Keratinocyte (primary cell): ENCODE results near the gene ALDOB. TPM values are rescaled to one million over a fixed set of nuclear protein-coding genes. Genes with fewer than 3 reads are reported as not detected.

Experiments
- DNase-seq: peaks from one replicate; pipeline ENCODE4 v3.0.0-alpha.2; 2011; ENCODE audit warnings: low read depth, missing footprints, low spot score
- FAIRE-seq: peaks from 2 replicates; lab custom pipeline; 2011; peaks lifted over from hg19 to GRCh38; lab: Jason Lieb, UNC
- H2AFZ ChIP-seq: 2 replicates; pipeline ENCODE4 v1.6.0; 2012; ENCODE audit warnings: low read length, control low read depth, inconsistent platforms; ENCODE audit not compliant: control insufficient read depth
- H3K27ac ChIP-seq: 2 replicates; pipeline ENCODE4 v1.5.1; 2011; ENCODE audit warnings: low read length; ENCODE audit not compliant: control insufficient read depth, insufficient read depth
- H3K27me3 ChIP-seq: 3 replicates; pipeline ENCODE4 v1.6.0; 2011; ENCODE audit warnings: low read length; ENCODE audit not compliant: control insufficient read depth, insufficient read depth; ENCODE audit errors: extremely low read depth
- H3K36me3 ChIP-seq, 2 experiments: 2 replicates in 1 of 2; 3 replicates in 1 of 2; pipeline ENCODE4 v1.5.1; 2011; ENCODE audit warnings: low read length in 2 of 2, mild to moderate bottlenecking in 1 of 2; ENCODE audit not compliant: control insufficient read depth in 2 of 2, insufficient read depth in 2 of 2; ENCODE audit errors: extremely low read depth in 1 of 2
- H3K4me1 ChIP-seq: 3 replicates; pipeline ENCODE4 v1.5.1; 2011; ENCODE audit warnings: low read length; ENCODE audit not compliant: control insufficient read depth, insufficient read depth; ENCODE audit errors: extremely low read depth
- H3K4me2 ChIP-seq: 3 replicates; pipeline ENCODE4 v1.6.0; 2011; ENCODE audit warnings: low read depth, low read length; ENCODE audit not compliant: control insufficient read depth, insufficient read depth; ENCODE audit errors: extremely low read depth
- H3K4me3 ChIP-seq, 3 experiments: fragments of 200-600 bp in 1 of 3; sonication (generic) in 1 of 3; 2 replicates in 2 of 3; 3 replicates in 1 of 3; pipeline ENCODE4 v1.5.1; 2011 to 2016; ENCODE audit warnings: low read length in 3 of 3, mild to moderate bottlenecking in 3 of 3, control low read depth in 2 of 3, inconsistent platforms in 1 of 3, low read depth in 1 of 3, mixed read lengths in 1 of 3, mixed run types in 1 of 3, moderate library complexity in 1 of 3; ENCODE audit not compliant: control insufficient read depth in 2 of 3, insufficient read depth in 2 of 3; ENCODE audit errors: extremely low read depth in 1 of 3
- H3K79me2 ChIP-seq: 2 replicates; pipeline ENCODE4 v1.6.0; 2012; ENCODE audit warnings: low read length; ENCODE audit not compliant: control insufficient read depth, insufficient read depth
- H3K9ac ChIP-seq: 3 replicates; pipeline ENCODE4 v1.6.0; 2011; ENCODE audit warnings: low read length; ENCODE audit not compliant: control insufficient read depth, insufficient read depth; ENCODE audit errors: extremely low read depth
- H3K9me1 ChIP-seq: 3 replicates; pipeline ENCODE4 v1.6.0; 2011; ENCODE audit warnings: low read length; ENCODE audit not compliant: control insufficient read depth, insufficient read depth; ENCODE audit errors: extremely low read depth
- H3K9me3 ChIP-seq: 2 replicates; pipeline ENCODE4 v1.5.1; 2012; ENCODE audit warnings: low read depth, low read length; ENCODE audit not compliant: control insufficient read depth
- H4K20me1 ChIP-seq: 3 replicates; pipeline ENCODE4 v1.6.0; 2011; ENCODE audit warnings: low read length; ENCODE audit not compliant: control insufficient read depth, insufficient read depth; ENCODE audit errors: extremely low read depth
- EZH2 ChIP-seq: IDR thresholded peaks from one replicate; pipeline ENCODE4 v1.6.1; 2012; ENCODE audit warnings: inconsistent platforms, mild to moderate bottlenecking, low read length, moderate library complexity
- dilution Hi-C: fragments of 300-500 bp; cut with MboI; formaldehyde crosslinking; loops from one replicate; pipeline ENCODE4 v1.7.0; 2020; ENCODE audit warnings: low sequenced_read_pairs; ENCODE audit not compliant: extremely low pct_ligation_motif_present
- polyA plus RNA-seq, 5 experiments: library from polyadenylated mRNA; depleted of rRNA in 3 of 5; stranded (reverse) in 3 of 5; stranded (forward) in 1 of 5; unstranded in 1 of 5; fragments of >200 nt; gene quantifications; 1 replicate in 1 of 5; 2 replicates in 3 of 5; 3 replicates in 1 of 5; pipeline versions ENCODE4 v1.2.1 to v1.2.3, GENCODE V29; 2011 to 2012; ENCODE audit warnings: missing spikeins in 2 of 5, low read depth in 1 of 5, low replicate concordance in 1 of 5
- TF ChIP-seq, protein P1 (sequence below), 3 experiments: IDR thresholded peaks in 1 of 3; conservative IDR thresholded peaks in 1 of 3; optimal IDR thresholded peaks in 1 of 3; 2 replicates in 2 of 3; 3 replicates in 1 of 3; pipeline versions ENCODE3 to v1.5.1; 2011; ENCODE audit warnings: low read length in 3 of 3, mild to moderate bottlenecking in 3 of 3, moderate library complexity in 2 of 3, control low read depth in 1 of 3, inconsistent platforms in 1 of 3; ENCODE audit not compliant: insufficient read depth in 2 of 3; ENCODE audit errors: extremely low read depth in 1 of 3

The ALDOB gene
- polyA plus RNA-seq, 1 donor (not counting 4 experiments of a cell fraction or from before 2014, with no cell fraction given) = not detected

DNA sequence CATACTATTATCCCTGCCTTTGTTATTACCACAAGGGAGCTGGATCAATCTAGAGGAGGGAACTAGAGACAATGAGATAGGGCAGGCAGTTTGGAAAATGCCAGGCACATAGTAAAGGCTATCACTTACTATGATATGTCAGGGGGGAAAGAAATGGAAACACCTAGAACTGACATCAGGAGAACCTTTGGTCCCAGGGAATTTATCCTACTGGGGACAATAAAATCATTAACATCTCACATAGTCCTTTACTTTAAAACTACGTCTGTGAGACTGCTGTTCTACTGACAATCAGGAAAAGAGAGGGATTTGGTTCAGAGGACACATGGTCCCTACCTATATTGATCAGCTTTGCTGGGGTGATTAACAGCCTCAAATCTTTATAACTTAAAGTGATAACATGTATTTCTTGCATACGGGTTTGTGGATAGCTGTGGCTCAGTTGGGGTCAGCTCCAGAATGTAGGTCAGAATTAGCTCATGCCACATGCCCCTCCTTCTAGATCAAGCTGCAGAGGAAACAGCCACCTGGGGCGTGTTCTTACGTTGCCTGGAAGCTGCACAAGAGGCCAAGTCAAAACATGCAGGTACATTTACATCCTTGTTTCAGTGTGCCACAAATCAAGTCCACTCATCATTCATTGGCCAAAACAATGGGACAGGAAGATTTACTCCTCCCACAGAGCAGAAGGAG, 43.9 kb upstream of the ALDOB start:
- Histone ChIP-seq H3K4me3 (no peak overlapping the region), H3K4me1 (peaks cover 48% of the 10 kb centered on the region), H3K79me2 (peaks cover 12% of the 10 kb centered on the region), H3K9me1 (peaks cover 6% of the 10 kb centered on the region), H3K4me2 (peak overlapping the region; percentile 84), H2AFZ (no peak overlapping the region), H3K27me3 (no peaks in the 10 kb centered on the region), H3K36me3 (peaks cover 0 to 7% of the 10 kb centered on the region in 2 experiments), H3K27ac (peak overlapping the region; percentile 77), H4K20me1 (no peaks in the 10 kb centered on the region), H3K9me3 (no peaks in the 10 kb centered on the region), H3K9ac (peak overlapping the region; percentile 13)
- peak; percentile 96 for FAIRE-seq
- dilution Hi-C loops = no loop called here
- TF ChIP-seq, protein P1, sequence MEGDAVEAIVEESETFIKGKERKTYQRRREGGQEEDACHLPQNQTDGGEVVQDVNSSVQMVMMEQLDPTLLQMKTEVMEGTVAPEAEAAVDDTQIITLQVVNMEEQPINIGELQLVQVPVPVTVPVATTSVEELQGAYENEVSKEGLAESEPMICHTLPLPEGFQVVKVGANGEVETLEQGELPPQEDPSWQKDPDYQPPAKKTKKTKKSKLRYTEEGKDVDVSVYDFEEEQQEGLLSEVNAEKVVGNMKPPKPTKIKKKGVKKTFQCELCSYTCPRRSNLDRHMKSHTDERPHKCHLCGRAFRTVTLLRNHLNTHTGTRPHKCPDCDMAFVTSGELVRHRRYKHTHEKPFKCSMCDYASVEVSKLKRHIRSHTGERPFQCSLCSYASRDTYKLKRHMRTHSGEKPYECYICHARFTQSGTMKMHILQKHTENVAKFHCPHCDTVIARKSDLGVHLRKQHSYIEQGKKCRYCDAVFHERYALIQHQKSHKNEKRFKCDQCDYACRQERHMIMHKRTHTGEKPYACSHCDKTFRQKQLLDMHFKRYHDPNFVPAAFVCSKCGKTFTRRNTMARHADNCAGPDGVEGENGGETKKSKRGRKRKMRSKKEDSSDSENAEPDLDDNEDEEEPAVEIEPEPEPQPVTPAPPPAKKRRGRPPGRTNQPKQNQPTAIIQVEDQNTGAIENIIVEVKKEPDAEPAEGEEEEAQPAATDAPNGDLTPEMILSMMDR (optimal IDR thresholded peaks at IDR 0.05 in 1 of 3, IDR thresholded peaks at IDR 0.05 in 1 of 3, conservative IDR thresholded peaks at IDR 0.05 in 1 of 3; ENCODE audit: extremely low read depth in 1 of 3, insufficient read depth in 2 of 3, low read length in 3 of 3) = no peak
- TF ChIP-seq EZH2 = no peak
- peak; percentile 93 for DNase-seq

DNA sequence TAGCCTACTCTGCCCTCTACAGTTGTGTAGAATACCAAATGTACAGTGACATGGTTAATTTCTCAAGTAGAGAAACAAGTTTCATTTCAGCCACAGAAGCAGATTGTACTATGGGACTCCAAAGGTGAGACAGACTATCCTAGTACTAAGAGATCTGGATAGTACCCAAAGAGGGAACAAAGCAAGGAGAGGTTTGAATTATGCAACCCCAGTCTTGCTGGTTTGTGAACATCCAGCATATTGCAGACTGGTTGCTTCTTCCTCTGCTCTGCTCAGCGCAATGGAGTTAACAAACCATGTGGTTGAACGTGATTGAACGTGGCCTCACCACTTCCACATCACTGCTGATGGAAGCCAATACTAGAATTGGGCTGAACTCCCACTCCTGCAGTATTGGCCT, 43.3 kb upstream of the ALDOB start:
- peaks cover 48% of the 10 kb centered on the region for H3K4me1 ChIP-seq
- peaks cover 6% of the 10 kb centered on the region for H3K9me1 ChIP-seq
- H3K4me2 ChIP-seq = peak overlapping the region; percentile 84
- H3K9me3 ChIP-seq = no peaks in the 10 kb centered on the region
- DNase-seq (no peak), FAIRE-seq (no peak)
- H3K27me3 ChIP-seq = no peaks in the 10 kb centered on the region
- H2AFZ ChIP-seq = no peak overlapping the region
- H4K20me1 ChIP-seq = no peaks in the 10 kb centered on the region
- H3K36me3 ChIP-seq = peaks cover 0 to 7% of the 10 kb centered on the region in 2 experiments
- dilution Hi-C loops = no loop called here
- peaks cover 12% of the 10 kb centered on the region for H3K79me2 ChIP-seq
- H3K9ac ChIP-seq = no peak overlapping the region
- H3K4me3 ChIP-seq = no peak overlapping the region
- H3K27ac ChIP-seq = peak overlapping the region; percentile 77
- no peak for TF ChIP-seq EZH2
- TF ChIP-seq, protein P1 (optimal IDR thresholded peaks at IDR 0.05 in 1 of 3, IDR thresholded peaks at IDR 0.05 in 1 of 3, conservative IDR thresholded peaks at IDR 0.05 in 1 of 3; ENCODE audit: extremely low read depth in 1 of 3, insufficient read depth in 2 of 3, low read length in 3 of 3) = no peak
